ENCODE measurements around the gene FBRS.

- TF ChIP-seq POLR2A (IDR thresholded peaks at IDR 0.05) = no peak
- TF ChIP-seq CTCF (IDR thresholded peaks at IDR 0.05) = no peak
- TF ChIP-seq POLR2AphosphoS5 (IDR thresholded peaks at IDR 0.05; ENCODE audit: insufficient read depth in 1 of 2, low read depth in 1 of 2) = no peak
These were observed 16.9 kb downstream of the FBRS start for GRCh38 chr16:30675143-30675542.
